CD8-positive, alpha-beta memory T cell (primary cell): Measurements from ENCODE around the gene EED. TPM values are rescaled to one million over a fixed set of nuclear protein-coding genes. Genes with fewer than 3 reads are reported as not detected.
"Not testable (repeated sequence)": the region's sequence is repeated elsewhere in the genome, so short reads cannot be mapped to it uniquely, and the experiment has no call there.

Source experiments
- CTCF ChIA-PET: fragments of 350-600 bp; sonication (Branson Sonifier 250); formaldehyde crosslinking; loops from one replicate; lab custom pipeline; 2021; ENCODE audit warnings: antibody characterized with exemption; lab: Charles Lee
- POLR2A ChIA-PET: fragments of 350-600 bp; sonication (Branson Sonifier 250); formaldehyde crosslinking; loops from one replicate; lab custom pipeline; 2021; ENCODE audit warnings: antibody characterized with exemption; lab: Charles Lee
- DNase-seq, 5 donors: peaks; one replicate each; pipeline versions ENCODE4 v3.0.0 to v3.0.0-alpha.2; 2020 to 2022; ENCODE audit warnings: mixed read lengths in 1 of 5
- H3K27ac ChIP-seq: one replicate; pipeline ENCODE4 v1.7.0; 2013; ENCODE audit warnings: low read depth, mild to moderate bottlenecking, low read length, moderate library complexity
- H3K27me3 ChIP-seq: 2 replicates; pipeline ENCODE4 v1.7.0; 2013; ENCODE audit warnings: low read length, mild to moderate bottlenecking; ENCODE audit not compliant: insufficient read depth, poor library complexity, severe bottlenecking
- H3K36me3 ChIP-seq: 2 replicates; pipeline ENCODE4 v1.7.0; 2013; ENCODE audit warnings: mild to moderate bottlenecking, low read length, moderate library complexity; ENCODE audit not compliant: insufficient read depth
- H3K4me1 ChIP-seq: 2 replicates; pipeline ENCODE4 v1.7.0; 2013; ENCODE audit warnings: mild to moderate bottlenecking, low read length, moderate library complexity; ENCODE audit not compliant: insufficient read depth
- H3K4me3 ChIP-seq: 2 replicates; pipeline ENCODE4 v1.7.0; 2013; ENCODE audit warnings: mild to moderate bottlenecking, low read length
- H3K9me3 ChIP-seq: 2 replicates; pipeline ENCODE4 v1.7.0; 2013; ENCODE audit warnings: mild to moderate bottlenecking, low read length
- H3K27ac Mint-ChIP-seq, 8 donors: one replicate each; pipeline ENCODE4 v1.8.0; 2020 to 2021; ENCODE audit warnings: mixed read lengths in 8 of 8, mild to moderate bottlenecking in 6 of 8, inconsistent platforms in 3 of 8, moderate library complexity in 3 of 8
- H3K27me3 Mint-ChIP-seq, 2 donors: one replicate each; pipeline ENCODE4 v1.8.0; 2020 to 2021; ENCODE audit warnings: mixed read lengths in 2 of 2, mild to moderate bottlenecking in 1 of 2, moderate library complexity in 1 of 2
- H3K36me3 Mint-ChIP-seq, 3 donors: one replicate each; pipeline ENCODE4 v1.8.0; 2020 to 2021; ENCODE audit warnings: mixed read lengths in 3 of 3, inconsistent platforms in 1 of 3, mild to moderate bottlenecking in 1 of 3
- H3K4me1 Mint-ChIP-seq, 3 donors: one replicate each; pipeline ENCODE4 v1.8.0; 2020 to 2021; ENCODE audit warnings: mixed read lengths in 3 of 3, inconsistent platforms in 1 of 3, mild to moderate bottlenecking in 1 of 3
- H3K4me3 Mint-ChIP-seq, 7 donors: one replicate each; pipeline ENCODE4 v1.8.0; 2020 to 2021; ENCODE audit warnings: mixed read lengths in 7 of 7, mild to moderate bottlenecking in 6 of 7, moderate library complexity in 4 of 7, inconsistent platforms in 2 of 7
- H3K9me3 Mint-ChIP-seq, 5 donors: one replicate each; pipeline ENCODE4 v1.8.0; 2020 to 2022; ENCODE audit warnings: mixed read lengths in 5 of 5, mild to moderate bottlenecking in 3 of 5, moderate library complexity in 2 of 5, inconsistent platforms in 1 of 5
- polyA plus RNA-seq: library from polyadenylated mRNA; unstranded; fragments of 300-500 nt; fragmentation: Illumina TruSeq; gene quantifications from one replicate; pipeline ENCODE4 v1.2.3, GENCODE V29; 2021
- total RNA-seq, 2 experiments: library from RNA; stranded (reverse); gene quantifications; one replicate each; pipeline ENCODE4 v1.2.3, GENCODE V29; 2021

EED gene
- total and polyA plus RNA-seq, 3 experiments from 2014 or later, result 23.6 to 190 (median 188) TPM

GRCh38 chr11:86302092-86302793 is 57.7 kb downstream of the EED start, which contains the start of gene HIKESHI:
HIKESHI (plus strand) TSS chr11:86302240; CDS start chr11:86302449, 209 bp downstream.
- peak; percentile 81 to 93 (median 87) for DNase-seq
- H3K27me3 ChIP-seq, result no peaks in the 10 kb centered on the region
- peaks cover 28 to 43% (median 40%) of the 10 kb centered on the region in 3 donors for H3K4me1 Mint-ChIP-seq
- H3K4me1 ChIP-seq, result peaks cover 18% of the 10 kb centered on the region
- H3K4me3 ChIP-seq, result peak within 1 kb of the TSS; percentile 79
- no peaks in the 10 kb centered on the region for H3K36me3 ChIP-seq
- H3K9me3 Mint-ChIP-seq, result no peaks in the 10 kb centered on the region
- H3K27me3 Mint-ChIP-seq, result peaks cover 2 to 5% of the 10 kb centered on the region in 2 donors
- H3K27ac ChIP-seq, result peak within 1 kb of the TSS; percentile 83
- ChIA-PET CTCF (interaction anchor here (0.7 to 2.0 kb wide), 4 partner anchors 11 to 447 kb away, joined by 3 to 5 read pairs (median 4); partner anchors contain the start of genes CCDC83 and EED), POLR2A (interaction anchor here (1.6 to 2.2 kb wide), 2 partner anchors 9 to 233 kb away, joined by 8 to 10 read pairs; partner anchors contain the start of gene PICALM)
- H3K27ac Mint-ChIP-seq, result peak within 1 kb of the TSS; percentile 90 to 100 (median 98)
- peak within 1 kb of the TSS; percentile 97 to 100 (median 99) for H3K4me3 Mint-ChIP-seq
- no peaks in the 10 kb centered on the region for H3K9me3 ChIP-seq
- peaks cover 0 to 19% (median 0%) of the 10 kb centered on the region in 3 donors for H3K36me3 Mint-ChIP-seq

GRCh38 chr11:86303257-86303656 is 58.7 kb downstream of the EED start:
- ChIA-PET POLR2A (interaction anchor here (1.6 kb wide), 1 partner anchor 234 kb away, joined by 10 read pairs; the partner anchor contains the start of gene PICALM), CTCF (interaction anchor here (1.4 to 2.0 kb wide), 3 partner anchors 12 to 448 kb away, joined by 3 to 5 read pairs (median 5); partner anchors contain the start of genes CCDC83 and EED)
- Mint-ChIP-seq H3K4me1 (peaks cover 28 to 43% (median 40%) of the 10 kb centered on the region in 3 donors), H3K27ac (peak overlapping the region in 7 of 8 donors; percentile 54 to 100 (median 98)), H3K27me3 (peaks cover 2 to 5% of the 10 kb centered on the region in 2 donors), H3K36me3 (peaks cover 0 to 19% (median 0%) of the 10 kb centered on the region in 3 donors), H3K4me3 (peak overlapping the region; percentile 97 to 100 (median 99)), H3K9me3 (no peaks in the 10 kb centered on the region)
- Histone ChIP-seq H3K4me1 (peaks cover 18% of the 10 kb centered on the region), H3K36me3 (no peaks in the 10 kb centered on the region), H3K27ac (no peak overlapping the region), H3K4me3 (peak overlapping the region; percentile 79), H3K27me3 (no peaks in the 10 kb centered on the region), H3K9me3 (no peaks in the 10 kb centered on the region)
- no peak for DNase-seq

GRCh38 chr11:86308710-86309109 is 64.2 kb downstream of the EED start:
- DNase-seq, H3K4me3 ChIP-seq, H3K4me1 ChIP-seq, POLR2A ChIA-PET, H3K9me3 ChIP-seq, H3K27me3 ChIP-seq, H3K27ac Mint-ChIP-seq, H3K27ac ChIP-seq, CTCF ChIA-PET, H3K27me3 Mint-ChIP-seq, H3K4me3 Mint-ChIP-seq, H3K36me3 ChIP-seq, H3K9me3 Mint-ChIP-seq: not testable (repeated sequence)
- Mint-ChIP-seq H3K36me3 (peaks cover 4 to 52% (median 17%) of the 10 kb centered on the region in 3 donors), H3K4me1 (peaks cover 37 to 60% (median 51%) of the 10 kb centered on the region in 3 donors)

- Histone ChIP-seq H3K36me3 (peaks cover 5% of the 10 kb centered on the region), H3K4me3 (no peak overlapping the region), H3K4me1 (no peaks in the 10 kb centered on the region), H3K27ac (no peak overlapping the region), H3K27me3 (no peaks in the 10 kb centered on the region), H3K9me3 (no peaks in the 10 kb centered on the region)
- CTCF ChIA-PET, result no interaction called here
- POLR2A ChIA-PET, result no interaction called here
- peaks cover 4 to 68% (median 27%) of the 10 kb centered on the region in 3 donors for H3K36me3 Mint-ChIP-seq
- no peak overlapping the region for H3K4me3 Mint-ChIP-seq
- DNase-seq, result no peak
- peak overlapping the region in 3 of 8 donors; percentile 23 to 67 (median 33) for H3K27ac Mint-ChIP-seq
- no peaks in the 10 kb centered on the region for H3K9me3 Mint-ChIP-seq
- H3K4me1 Mint-ChIP-seq, result peaks cover 33 to 50% (median 38%) of the 10 kb centered on the region in 3 donors
- H3K27me3 Mint-ChIP-seq, result peaks cover 0 to 1% of the 10 kb centered on the region in 2 donors
Observed at GRCh38 chr11:86313793-86314192, 69.2 kb downstream of the EED start.

- Histone ChIP-seq H3K27ac (no peak overlapping the region), H3K27me3 (no peaks in the 10 kb centered on the region), H3K4me1 (no peaks in the 10 kb centered on the region), H3K9me3 (no peaks in the 10 kb centered on the region), H3K4me3 (no peak overlapping the region), H3K36me3 (peaks cover 5% of the 10 kb centered on the region)
- H3K4me1 Mint-ChIP-seq, result peaks cover 28 to 43% (median 31%) of the 10 kb centered on the region in 3 donors
- CTCF ChIA-PET, result no interaction called here
- H3K36me3 Mint-ChIP-seq, result peaks cover 5 to 66% (median 24%) of the 10 kb centered on the region in 3 donors
- H3K27ac Mint-ChIP-seq, result peak overlapping the region in 1 of 8 donors; percentile 67
- DNase-seq, result no peak
- peaks cover 0 to 1% of the 10 kb centered on the region in 2 donors for H3K27me3 Mint-ChIP-seq
- H3K4me3 Mint-ChIP-seq, result no peak overlapping the region
- POLR2A ChIA-PET, result no interaction called here
- no peaks in the 10 kb centered on the region for H3K9me3 Mint-ChIP-seq
Observed at GRCh38 chr11:86314636-86315035, 70.1 kb downstream of the EED start.

Other genes starting within 250 kb of the EED start
- 100 to 1,000 TPM in 1 of 2 experiments, 10 to 100 TPM in 1; 95.2 to 103 TPM for gene PICALM, start 175.7 kb upstream of the EED start, total RNA-seq
- gene PICALM, start 175.7 kb upstream of the EED start, polyA plus RNA-seq, result 25.6 TPM
- gene HIKESHI, start 57.5 kb downstream of the EED start, total RNA-seq, result 10 to 100 TPM; 52.9 to 56.9 TPM
- gene HIKESHI, start 57.5 kb downstream of the EED start, polyA plus RNA-seq, result 85.3 TPM
- under 1 TPM; 0.31 to 0.44 TPM for gene CCDC81, start 130.1 kb downstream of the EED start, total RNA-seq
- 0.26 TPM for gene CCDC81, start 130.1 kb downstream of the EED start, polyA plus RNA-seq